MM.1S (cell line): Measurements from ENCODE around the gene SNX33.

ENCODE experiments used
- DNase-seq: peaks from one replicate; pipeline ENCODE4 v3.0.0-alpha.2; 2015
- H2AFZ ChIP-seq: fragments of 300-600 bp; sonication (generic); 2 replicates; pipeline ENCODE4 v1.6.0; 2016; ENCODE audit warnings: antibody characterized with exemption, low read length
- H3F3A ChIP-seq: fragments of 300-600 bp; sonication (generic); 2 replicates; pipeline ENCODE4 v1.6.1; 2016; ENCODE audit warnings: mild to moderate bottlenecking, antibody characterized with exemption, low read length, moderate library complexity, mixed read lengths; ENCODE audit not compliant: insufficient read depth
- H3K27ac ChIP-seq: fragments of 300-600 bp; sonication (generic); 2 replicates; pipeline ENCODE4 v1.5.1; 2016; ENCODE audit warnings: mild to moderate bottlenecking, low read length
- H3K27me3 ChIP-seq: fragments of 300-600 bp; sonication (generic); replicated peaks from 2 replicates; pipeline ENCODE4 v1.6.0; 2016; ENCODE audit warnings: low read length; ENCODE audit not compliant: insufficient read depth
- H3K36me3 ChIP-seq: fragments of 300-600 bp; sonication (generic); replicated peaks from 2 replicates; pipeline ENCODE4 v1.6.1; 2016; ENCODE audit warnings: mild to moderate bottlenecking, low read length, mixed read lengths; ENCODE audit not compliant: insufficient read depth
- H3K4me1 ChIP-seq: fragments of 300-600 bp; sonication (generic); 2 replicates; pipeline ENCODE4 v1.6.1; 2016; ENCODE audit warnings: low read length, mixed read lengths
- H3K4me2 ChIP-seq: fragments of 300-600 bp; sonication (generic); 2 replicates; pipeline ENCODE4 v1.6.0; 2016; ENCODE audit warnings: low read depth, low read length
- H3K4me3 ChIP-seq: fragments of 300-600 bp; sonication (generic); 2 replicates; pipeline ENCODE4 v1.5.1; 2016; ENCODE audit warnings: low read length, mixed read lengths
- H3K79me2 ChIP-seq: fragments of 300-600 bp; sonication (generic); 2 replicates; pipeline ENCODE4 v1.6.1; 2016; ENCODE audit warnings: mixed run types, low read length, mixed read lengths
- H3K9ac ChIP-seq: fragments of 300-600 bp; sonication (generic); 2 replicates; pipeline ENCODE4 v1.6.1; 2016; ENCODE audit warnings: low read length, mixed read lengths
- H3K9me2 ChIP-seq: fragments of 300-600 bp; sonication (generic); replicated peaks from 2 replicates; pipeline ENCODE4 v1.6.1; 2016; ENCODE audit warnings: mild to moderate bottlenecking, low read length, mixed read lengths; ENCODE audit not compliant: insufficient read depth
- H3K9me3 ChIP-seq: fragments of 300-600 bp; sonication (generic); replicated peaks from 2 replicates; pipeline ENCODE4 v1.6.1; 2016; ENCODE audit warnings: mild to moderate bottlenecking, low read length, mixed read lengths; ENCODE audit not compliant: insufficient read depth
- H4K20me1 ChIP-seq: fragments of 300-600 bp; sonication (generic); 2 replicates; pipeline ENCODE4 v1.6.1; 2016; ENCODE audit warnings: mild to moderate bottlenecking, low read length, moderate library complexity, mixed read lengths; ENCODE audit not compliant: insufficient read depth
- CTCF ChIP-seq: fragments of 300-600 bp; sonication (generic); IDR thresholded peaks from 2 replicates; pipeline ENCODE4 v1.5.1; 2016; ENCODE audit warnings: antibody characterized with exemption, low read length, mixed read lengths
- EZH2 ChIP-seq: fragments of 300-600 bp; sonication (generic); optimal IDR thresholded peaks from 2 replicates; pipeline ENCODE3; 2017; ENCODE audit warnings: low read depth, mild to moderate bottlenecking, antibody characterized with exemption, low read length, mixed read lengths
- EZH2phosphoT487 ChIP-seq: fragments of 300-600 bp; sonication (generic); IDR thresholded peaks from 2 replicates; pipeline ENCODE4 v1.6.1; 2018; ENCODE audit warnings: antibody characterized with exemption, low read length

The SNX33 gene

GRCh38 chr15:75648156-75649000, 666 bp downstream of the SNX33 start:
- no peak for DNase-seq
- Histone ChIP-seq H4K20me1 (no peaks in the 10 kb centered on the region), H3K9me2 (no peaks in the 10 kb centered on the region), H3K9me3 (no peaks in the 10 kb centered on the region), H3K4me2 (peak overlapping the region; percentile 93), H3K4me3 (peak overlapping the region; percentile 87), H2AFZ (peak overlapping the region; percentile 96), H3F3A (no peaks in the 10 kb centered on the region), H3K79me2 (no peaks in the 10 kb centered on the region), H3K27ac (no peak overlapping the region), H3K4me1 (no peaks in the 10 kb centered on the region), H3K9ac (peak overlapping the region; percentile 39; the same call in 1 of the 2 replicates), H3K27me3 (peaks cover 33% of the 10 kb centered on the region), H3K36me3 (no peaks in the 10 kb centered on the region)
- TF ChIP-seq EZH2phosphoT487 (no peak), CTCF (no peak), EZH2 (no peak)

DNA sequence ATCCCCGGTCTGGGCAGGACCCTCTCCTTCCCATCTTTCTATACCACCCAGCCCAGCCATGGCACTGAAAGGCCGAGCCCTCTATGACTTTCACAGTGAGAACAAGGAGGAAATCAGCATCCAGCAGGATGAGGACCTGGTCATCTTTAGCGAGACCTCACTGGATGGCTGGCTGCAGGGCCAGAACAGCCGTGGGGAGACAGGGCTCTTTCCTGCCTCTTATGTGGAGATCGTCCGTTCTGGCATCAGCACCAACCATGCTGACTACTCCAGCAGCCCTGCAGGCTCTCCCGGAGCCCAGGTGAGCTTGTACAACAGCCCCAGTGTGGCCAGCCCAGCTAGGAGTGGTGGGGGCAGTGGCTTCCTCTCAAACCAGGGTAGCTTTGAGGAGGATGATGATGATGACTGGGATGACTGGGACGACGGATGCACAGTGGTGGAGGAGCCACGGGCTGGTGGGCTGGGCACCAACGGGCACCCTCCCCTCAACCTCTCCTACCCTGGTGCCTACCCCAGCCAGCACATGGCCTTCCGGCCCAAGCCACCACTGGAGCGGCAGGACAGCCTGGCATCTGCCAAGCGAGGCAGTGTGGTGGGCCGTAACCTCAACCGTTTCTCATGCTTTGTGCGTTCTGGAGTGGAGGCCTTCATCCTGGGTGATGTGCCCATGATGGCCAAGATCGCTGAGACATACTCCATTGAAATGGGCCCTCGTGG, 1.5 kb downstream of the SNX33 start:
- no peak overlapping the region for H3K4me2 ChIP-seq

GRCh38 chr15:75649848-75650247, 2.1 kb downstream of the SNX33 start:
- no peaks in the 10 kb centered on the region for H3K9me2 ChIP-seq
- H3K9ac ChIP-seq, result no peak overlapping the region
- TF ChIP-seq EZH2, result no peak
- TF ChIP-seq EZH2phosphoT487, result no peak
- TF ChIP-seq CTCF, result no peak
- no peaks in the 10 kb centered on the region for H3K79me2 ChIP-seq
- no peak overlapping the region for H3K4me2 ChIP-seq
- H3K27me3 ChIP-seq, result peaks cover 28% of the 10 kb centered on the region
- H3K4me3 ChIP-seq, result no peak overlapping the region
- no peaks in the 10 kb centered on the region for H3K4me1 ChIP-seq
- H3K36me3 ChIP-seq, result no peaks in the 10 kb centered on the region
- no peak for DNase-seq
- H3K27ac ChIP-seq, result no peak overlapping the region
- no peak overlapping the region for H2AFZ ChIP-seq
- no peaks in the 10 kb centered on the region for H3F3A ChIP-seq
- no peaks in the 10 kb centered on the region for H3K9me3 ChIP-seq
- no peaks in the 10 kb centered on the region for H4K20me1 ChIP-seq

More for the DNA sequence above, 1.5 kb downstream of the SNX33 start:
- H3K4me3 ChIP-seq, result no peak overlapping the region
- H3K27me3 ChIP-seq, result peaks cover 32% of the 10 kb centered on the region
- no peaks in the 10 kb centered on the region for H4K20me1 ChIP-seq
- no peaks in the 10 kb centered on the region for H3K9me2 ChIP-seq
- H3F3A ChIP-seq, result no peaks in the 10 kb centered on the region
- H3K9ac ChIP-seq, result no peak overlapping the region
- H3K36me3 ChIP-seq, result no peaks in the 10 kb centered on the region
- no peaks in the 10 kb centered on the region for H3K4me1 ChIP-seq
- DNase-seq, result no peak
- no peaks in the 10 kb centered on the region for H3K79me2 ChIP-seq
- no peak overlapping the region for H3K27ac ChIP-seq
- H3K9me3 ChIP-seq, result no peaks in the 10 kb centered on the region
- H2AFZ ChIP-seq, result no peak overlapping the region
- no peak for TF ChIP-seq EZH2phosphoT487
- TF ChIP-seq EZH2, result no peak
- TF ChIP-seq CTCF, result no peak
